ENCODE measurements around the gene PTPN9.
"Not testable (repeated sequence)": the region's sequence is repeated elsewhere in the genome, so short reads cannot be mapped to it uniquely, and the experiment has no call there.

PTPN9 gene

GRCh38 chr15:75565062-75565970, 13.8 kb downstream of the PTPN9 start:
- WGBS (ENCODE audit: insufficient coverage): no CpG with 5 or more reads among the region's 3 CpGs
- POLR2A ChIA-PET: no interaction called here
- CTCF ChIA-PET: no interaction called here

DNA sequence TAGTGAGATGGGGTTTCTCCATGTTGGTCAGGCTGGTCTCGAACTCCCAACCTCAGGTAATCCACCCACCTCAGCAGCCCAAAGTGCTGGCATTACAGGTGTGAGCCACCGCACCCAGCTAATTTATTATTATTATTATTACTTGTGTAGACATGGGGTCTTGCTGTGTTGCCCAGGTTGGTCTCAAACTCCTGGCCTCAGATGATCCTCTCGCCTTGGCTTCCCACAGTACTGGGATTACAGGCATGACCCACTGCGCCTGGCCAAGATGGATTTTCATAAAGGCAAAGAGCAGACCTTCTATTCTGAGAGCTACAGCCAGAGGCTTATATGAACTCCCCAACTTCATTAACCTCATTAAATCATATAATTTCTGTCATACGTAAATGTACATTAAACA, 17.2 kb downstream of the PTPN9 start:
- H3K9me3 ChIP-seq (ENCODE audit: control extremely low read depth in 1 of 5, control insufficient read depth in 4 of 5, insufficient read depth in 2 of 5, low read depth in 1 of 5, low read length in 4 of 5): no peaks in the 10 kb centered on the region
- H3K4me3 ChIP-seq (ENCODE audit: control insufficient read depth in 1 of 7, extremely low read depth in 1 of 7, insufficient read depth in 4 of 7, low read depth in 2 of 7, low read length in 6 of 7): no peak overlapping the region
- no peak overlapping the region for H3K27ac ChIP-seq (ENCODE audit: insufficient read depth in 1 of 2, low read depth in 1 of 2, low read length in 2 of 2, poor library complexity in 1 of 2, severe bottlenecking in 2 of 2)
- H3K4me1 ChIP-seq (ENCODE audit: control extremely low read depth in 1 of 4, control insufficient read depth in 4 of 4, insufficient read depth in 4 of 4, low read length in 3 of 4): no peaks in the 10 kb centered on the region
- 100% methylated on average over 1 of the region's 5 CpGs for WGBS (ENCODE audit: insufficient coverage)
- peaks cover 0 to 4% (median 1%) of the 10 kb centered on the region in 4 experiments for H3K36me3 ChIP-seq (ENCODE audit: control insufficient read depth in 4 of 4, insufficient read depth in 4 of 4, low read length in 3 of 4)
- DNase-seq: no peak
- no peaks in the 10 kb centered on the region for H3K27me3 ChIP-seq (replicated peaks in 2 of 5; ENCODE audit: control insufficient read depth in 4 of 5, insufficient read depth in 5 of 5, low read length in 4 of 5)
- POLR2A ChIA-PET: interaction anchor here (0.6 kb wide), 1 partner anchor 18 kb away, joined by 6 read pairs; no protein-coding TSS in a partner anchor
- CTCF ChIA-PET: interaction anchor here (0.7 to 1.8 kb wide), 3 partner anchors 8 to 107 kb away, joined by 3 to 4 read pairs (median 3); no protein-coding TSS in a partner anchor

More at GRCh38 chr15:75565062-75565970, 13.8 kb downstream of the PTPN9 start:
- H3K27me3 ChIP-seq (replicated peaks in 2 of 5; ENCODE audit: control insufficient read depth in 4 of 5, insufficient read depth in 5 of 5, low read length in 4 of 5): no peaks in the 10 kb centered on the region
- peaks cover 0 to 4% (median 2%) of the 10 kb centered on the region in 4 experiments for H3K4me1 ChIP-seq (ENCODE audit: control extremely low read depth in 1 of 4, control insufficient read depth in 4 of 4, insufficient read depth in 4 of 4, low read length in 3 of 4)
- no peaks in the 10 kb centered on the region for H3K9me3 ChIP-seq (ENCODE audit: control extremely low read depth in 1 of 5, control insufficient read depth in 4 of 5, insufficient read depth in 2 of 5, low read depth in 1 of 5, low read length in 4 of 5)
- no peak overlapping the region for H3K4me3 ChIP-seq (ENCODE audit: control insufficient read depth in 1 of 7, extremely low read depth in 1 of 7, insufficient read depth in 4 of 7, low read depth in 2 of 7, low read length in 6 of 7)
- no peak overlapping the region for H3K27ac ChIP-seq (ENCODE audit: insufficient read depth in 1 of 2, low read depth in 1 of 2, low read length in 2 of 2, poor library complexity in 1 of 2, severe bottlenecking in 2 of 2)
- peaks cover 0 to 5% (median 3%) of the 10 kb centered on the region in 4 experiments for H3K36me3 ChIP-seq (ENCODE audit: control insufficient read depth in 4 of 4, insufficient read depth in 4 of 4, low read length in 3 of 4)
- DNase-seq: no peak

GRCh38 chr15:75559360-75559759, 19.8 kb downstream of the PTPN9 start:
- POLR2A ChIA-PET; CTCF ChIA-PET; H3K27me3 ChIP-seq (replicated peaks in 2 of 5; ENCODE audit: control insufficient read depth in 4 of 5, insufficient read depth in 5 of 5, low read length in 4 of 5); H3K4me3 ChIP-seq (ENCODE audit: control insufficient read depth in 1 of 7, extremely low read depth in 1 of 7, insufficient read depth in 4 of 7, low read depth in 2 of 7, low read length in 6 of 7); H3K27ac ChIP-seq (ENCODE audit: insufficient read depth in 1 of 2, low read depth in 1 of 2, low read length in 2 of 2, poor library complexity in 1 of 2, severe bottlenecking in 2 of 2); DNase-seq; H3K36me3 ChIP-seq (ENCODE audit: control insufficient read depth in 4 of 4, insufficient read depth in 4 of 4, low read length in 3 of 4); H3K9me3 ChIP-seq (ENCODE audit: control extremely low read depth in 1 of 5, control insufficient read depth in 4 of 5, insufficient read depth in 2 of 5, low read depth in 1 of 5, low read length in 4 of 5); H3K4me1 ChIP-seq (ENCODE audit: control extremely low read depth in 1 of 4, control insufficient read depth in 4 of 4, insufficient read depth in 4 of 4, low read length in 3 of 4): not testable (repeated sequence)
- 80% methylated on average over 1 of the region's 6 CpGs for WGBS (ENCODE audit: insufficient coverage)

DNA sequence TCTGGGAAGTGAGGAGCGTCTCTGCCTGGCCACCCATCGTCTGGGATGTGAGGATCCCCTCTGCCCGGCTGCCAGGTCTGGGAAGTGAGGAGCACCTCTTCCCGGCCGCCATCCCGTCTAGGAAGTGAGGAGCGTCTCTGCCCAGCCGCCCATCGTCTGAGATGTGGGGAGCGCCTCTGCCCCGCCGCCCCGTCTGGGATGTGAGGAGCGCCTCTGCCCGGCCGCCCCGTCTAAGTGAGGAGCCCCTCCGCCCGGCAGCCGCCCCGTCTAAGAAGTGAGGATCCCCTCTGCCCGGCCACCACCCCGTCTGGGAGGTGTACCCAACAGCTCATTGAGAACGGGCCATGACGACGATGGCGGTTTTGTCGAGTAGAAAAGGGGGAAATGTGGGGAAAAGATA, 20.2 kb downstream of the PTPN9 start:
- H3K27me3 ChIP-seq (replicated peaks in 2 of 5; ENCODE audit: control insufficient read depth in 4 of 5, insufficient read depth in 5 of 5, low read length in 4 of 5); H3K4me3 ChIP-seq (ENCODE audit: control insufficient read depth in 1 of 7, extremely low read depth in 1 of 7, insufficient read depth in 4 of 7, low read depth in 2 of 7, low read length in 6 of 7); DNase-seq; CTCF ChIA-PET; H3K27ac ChIP-seq (ENCODE audit: insufficient read depth in 1 of 2, low read depth in 1 of 2, low read length in 2 of 2, poor library complexity in 1 of 2, severe bottlenecking in 2 of 2); H3K36me3 ChIP-seq (ENCODE audit: control insufficient read depth in 4 of 4, insufficient read depth in 4 of 4, low read length in 3 of 4); H3K9me3 ChIP-seq (ENCODE audit: control extremely low read depth in 1 of 5, control insufficient read depth in 4 of 5, insufficient read depth in 2 of 5, low read depth in 1 of 5, low read length in 4 of 5); POLR2A ChIA-PET; H3K4me1 ChIP-seq (ENCODE audit: control extremely low read depth in 1 of 4, control insufficient read depth in 4 of 4, insufficient read depth in 4 of 4, low read length in 3 of 4): not testable (repeated sequence)
- 100% methylated on average over 8 of the region's 28 CpGs for WGBS (ENCODE audit: insufficient coverage)

DNA sequence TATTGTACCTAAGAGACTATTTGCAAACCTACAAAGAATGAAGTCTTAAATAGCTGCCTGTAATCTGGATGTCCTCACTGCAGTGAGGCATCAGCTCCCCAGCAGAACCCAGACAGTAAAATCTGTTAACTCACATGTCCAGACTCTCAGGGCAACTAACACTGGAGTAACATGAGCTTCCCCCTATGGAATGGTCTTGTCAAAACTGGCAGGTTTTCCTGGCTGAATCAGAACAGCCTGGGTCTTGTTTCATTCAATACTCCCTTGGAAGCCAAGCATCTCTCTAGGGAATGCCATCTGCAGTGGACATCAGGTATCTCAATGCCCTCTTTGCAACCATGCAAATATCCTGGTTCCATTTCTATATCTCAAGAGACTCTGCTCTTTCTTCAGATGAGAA, 24.4 kb downstream of the PTPN9 start:
- no peaks in the 10 kb centered on the region for H3K9me3 ChIP-seq (ENCODE audit: control extremely low read depth in 1 of 5, control insufficient read depth in 4 of 5, insufficient read depth in 2 of 5, low read depth in 1 of 5, low read length in 4 of 5)
- no peaks in the 10 kb centered on the region for H3K27me3 ChIP-seq (replicated peaks in 2 of 5; ENCODE audit: control insufficient read depth in 4 of 5, insufficient read depth in 5 of 5, low read length in 4 of 5)
- no peaks in the 10 kb centered on the region for H3K36me3 ChIP-seq (ENCODE audit: control insufficient read depth in 4 of 4, insufficient read depth in 4 of 4, low read length in 3 of 4)
- peaks cover 0 to 7% (median 0%) of the 10 kb centered on the region in 4 experiments for H3K4me1 ChIP-seq (ENCODE audit: control extremely low read depth in 1 of 4, control insufficient read depth in 4 of 4, insufficient read depth in 4 of 4, low read length in 3 of 4)
- no peak overlapping the region for H3K4me3 ChIP-seq (ENCODE audit: control insufficient read depth in 1 of 7, extremely low read depth in 1 of 7, insufficient read depth in 4 of 7, low read depth in 2 of 7, low read length in 6 of 7)
- no peak overlapping the region for H3K27ac ChIP-seq (ENCODE audit: insufficient read depth in 1 of 2, low read depth in 1 of 2, low read length in 2 of 2, poor library complexity in 1 of 2, severe bottlenecking in 2 of 2)
- CTCF ChIA-PET: no interaction called here
- POLR2A ChIA-PET: no interaction called here
- DNase-seq: no peak

DNA sequence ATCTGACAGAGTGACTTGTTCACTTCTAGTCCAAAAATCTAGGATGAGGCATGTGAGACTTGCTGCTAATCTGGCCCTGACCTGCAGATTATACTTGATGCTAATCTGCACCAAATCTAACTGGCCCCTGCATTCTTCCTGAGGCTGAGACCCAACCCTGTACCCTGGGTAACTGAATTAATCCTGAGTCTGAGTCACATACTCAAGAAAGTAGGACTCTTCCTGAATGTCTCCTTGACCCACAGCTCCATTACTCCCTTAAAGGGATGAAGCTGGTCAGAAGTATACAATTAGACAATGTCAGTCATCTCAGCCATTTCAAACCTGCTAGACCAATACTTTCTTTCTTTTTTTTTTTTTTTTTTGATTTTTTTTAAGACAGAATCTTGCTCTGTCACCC, 25.5 kb downstream of the PTPN9 start:
- H3K4me1 ChIP-seq (ENCODE audit: control extremely low read depth in 1 of 4, control insufficient read depth in 4 of 4, insufficient read depth in 4 of 4, low read length in 3 of 4): peaks cover 0 to 7% (median 0%) of the 10 kb centered on the region in 4 experiments
- no peaks in the 10 kb centered on the region for H3K36me3 ChIP-seq (ENCODE audit: control insufficient read depth in 4 of 4, insufficient read depth in 4 of 4, low read length in 3 of 4)
- no peaks in the 10 kb centered on the region for H3K9me3 ChIP-seq (ENCODE audit: control extremely low read depth in 1 of 5, control insufficient read depth in 4 of 5, insufficient read depth in 2 of 5, low read depth in 1 of 5, low read length in 4 of 5)
- no peak overlapping the region for H3K27ac ChIP-seq (ENCODE audit: insufficient read depth in 1 of 2, low read depth in 1 of 2, low read length in 2 of 2, poor library complexity in 1 of 2, severe bottlenecking in 2 of 2)
- DNase-seq: no peak
- POLR2A ChIA-PET: interaction anchor here (0.6 kb wide), 1 partner anchor 31 kb away, joined by 3 read pairs; no protein-coding TSS in a partner anchor
- no peak overlapping the region for H3K4me3 ChIP-seq (ENCODE audit: control insufficient read depth in 1 of 7, extremely low read depth in 1 of 7, insufficient read depth in 4 of 7, low read depth in 2 of 7, low read length in 6 of 7)
- H3K27me3 ChIP-seq (replicated peaks in 2 of 5; ENCODE audit: control insufficient read depth in 4 of 5, insufficient read depth in 5 of 5, low read length in 4 of 5): no peaks in the 10 kb centered on the region
- CTCF ChIA-PET: interaction anchor here (0.6 kb wide), 1 partner anchor 21 kb away, joined by 3 read pairs; no protein-coding TSS in a partner anchor

- WGBS (ENCODE audit: insufficient coverage): 97% methylated on average over 3 of the region's 4 CpGs
- ChIA-PET POLR2A (no interaction called here), CTCF (no interaction called here)
- H3K4me3 ChIP-seq (ENCODE audit: control insufficient read depth in 1 of 7, extremely low read depth in 1 of 7, insufficient read depth in 4 of 7, low read depth in 2 of 7, low read length in 6 of 7): no peak overlapping the region
- no peak overlapping the region for H3K27ac ChIP-seq (ENCODE audit: insufficient read depth in 1 of 2, low read depth in 1 of 2, low read length in 2 of 2, poor library complexity in 1 of 2, severe bottlenecking in 2 of 2)
- peaks cover 0 to 7% (median 0%) of the 10 kb centered on the region in 4 experiments for H3K4me1 ChIP-seq (ENCODE audit: control extremely low read depth in 1 of 4, control insufficient read depth in 4 of 4, insufficient read depth in 4 of 4, low read length in 3 of 4)
- H3K36me3 ChIP-seq (ENCODE audit: control insufficient read depth in 4 of 4, insufficient read depth in 4 of 4, low read length in 3 of 4): no peaks in the 10 kb centered on the region
- no peaks in the 10 kb centered on the region for H3K9me3 ChIP-seq (ENCODE audit: control extremely low read depth in 1 of 5, control insufficient read depth in 4 of 5, insufficient read depth in 2 of 5, low read depth in 1 of 5, low read length in 4 of 5)
- H3K27me3 ChIP-seq (replicated peaks in 2 of 5; ENCODE audit: control insufficient read depth in 4 of 5, insufficient read depth in 5 of 5, low read length in 4 of 5): no peaks in the 10 kb centered on the region
- DNase-seq: no peak
These were observed 28.0 kb downstream of the PTPN9 start for GRCh38 chr15:75551091-75551490.

Data from common myeloid progenitor, CD34-positive (primary cell).